ENCODE results near the gene ARID2. TPM values are rescaled to one million over a fixed set of nuclear protein-coding genes. Genes with fewer than 3 reads are reported as not detected.
A peak's percentile ranks its signal among the peaks of the same experiment; 100 is the strongest.

The ARID2 gene
- total and polyA plus RNA-seq, 10 of the 15 experiments (the other 5 are each of a cell fraction or from before 2014, with no cell fraction given): 9.2 to 29.8 (median 20.3) TPM

GRCh38 chr12:45728630-45729232 is 775 bp upstream of the ARID2 start (continued):
- TF ChIP-seq EED (IDR thresholded peaks at IDR 0.05; ENCODE audit: low read depth) (peak; percentile 83), POLR2AphosphoS2 (IDR thresholded peaks at IDR 0.05; ENCODE audit: low read depth, low read length) (no peak; the same call in none of the 2 replicates), NR2C1 (IDR thresholded peaks at IDR 0.05) (peak; percentile 53; the same call in 1 of the 2 replicates), SUZ12 (IDR thresholded peaks at IDR 0.05; ENCODE audit: unreplicated experiment) (no peak), PKNOX1 (IDR thresholded peaks at IDR 0.05) (no peak), STAT1 (conservative IDR thresholded peaks at IDR 0.05) (no peak), FOXK2 (IDR thresholded peaks at IDR 0.05) (no peak), PML (IDR thresholded peaks at IDR 0.05; ENCODE audit: low read length) (peak; percentile 89), MYB (IDR thresholded peaks at IDR 0.05; ENCODE audit: borderline replicate concordance, low read depth, low read length) (peak; percentile 81)

GRCh38 chr12:45730084-45730347 is 510 bp downstream of the ARID2 start:
- RAD21 ChIA-PET (ENCODE audit: unreplicated experiment): interaction anchor here (0.6 to 1.4 kb wide), 6 partner anchors 12 to 569 kb away, joined by 3 to 5 read pairs (median 3); no protein-coding TSS in a partner anchor
- intact Hi-C loops (cut with micrococcal nuclease; ENCODE audit: unreplicated experiment) (no loop called here), in situ Hi-C loops (cut with MboI) (no loop called here)
- no peak for DNase-seq (ENCODE audit: low read depth, low spot score)
- SMC1A ChIA-PET (ENCODE audit: uncharacterized antibody, unreplicated experiment): no interaction called here
- peak overlapping the region; percentile 75 for H3K4me3 ChIP-seq
- H3K27ac ChIP-seq (ENCODE audit: control insufficient read depth, insufficient read depth): peak overlapping the region; percentile 92
- H3K27me3 ChIP-seq (replicated peaks in 1 of 2; ENCODE audit: control insufficient read depth in 2 of 2, insufficient read depth in 2 of 2, low read length in 1 of 2): no peaks in the 10 kb centered on the region
- H2AFZ ChIP-seq (ENCODE audit: control insufficient read depth, low read depth, low read length): peak overlapping the region; percentile 41
- peak overlapping the region; percentile 94 for H3K9ac ChIP-seq (ENCODE audit: control insufficient read depth, insufficient read depth, low read length)
- H4K20me1 ChIP-seq (ENCODE audit: control insufficient read depth, insufficient read depth): no peaks in the 10 kb centered on the region
- peaks cover 72% of the 10 kb centered on the region for H3K79me2 ChIP-seq (ENCODE audit: control insufficient read depth, insufficient read depth, low read length)
- no peak for ATAC-seq
- CTCF ChIA-PET: interaction anchor here (0.7 to 1.5 kb wide), 3 partner anchors 10 to 262 kb away, joined by 3 to 7 read pairs (median 3); no protein-coding TSS in a partner anchor
- H3K36me3 ChIP-seq (ENCODE audit: control insufficient read depth in 2 of 2, insufficient read depth in 2 of 2, low read length in 1 of 2): no peaks in the 10 kb centered on the region
- H3K4me1 ChIP-seq (ENCODE audit: control insufficient read depth, insufficient read depth, low read length): no peaks in the 10 kb centered on the region
- no peak for FAIRE-seq
- POLR2A ChIA-PET: interaction anchor here (0.9 to 1.7 kb wide), 4 partner anchors 12 to 487 kb away, joined by 3 to 8 read pairs (median 3); no protein-coding TSS in a partner anchor
- WGBS (ENCODE audit: insufficient coverage, insufficient replicate concordance, low lambda C conversion rate, missing lambda C conversion rate): 0% methylated on average over 17 of the region's 26 CpGs
- no peaks in the 10 kb centered on the region for H3K9me3 ChIP-seq (replicated peaks; ENCODE audit: control insufficient read depth, insufficient read depth, low read length)
- BruUV-seq (replicated peaks): no TSS peak
- no peak overlapping the region for H3K4me2 ChIP-seq (ENCODE audit: control insufficient read depth, insufficient read depth)
- no peak for TF ChIP-seq RFX5 (IDR thresholded peaks at IDR 0.05; ENCODE audit: low read depth, low read length)
- TF ChIP-seq MEF2B (IDR thresholded peaks at IDR 0.05; ENCODE audit: partially characterized antibody, poor library complexity, severe bottlenecking): no peak
- no peak for TF ChIP-seq ZBTB11 (CRISPR knock-in tag; IDR thresholded peaks at IDR 0.05)
- TF ChIP-seq ASH2L (IDR thresholded peaks at IDR 0.05; ENCODE audit: borderline replicate concordance, low read depth): peak; percentile 82; the same call in 1 of the 2 replicates
- peak in 1 of 2 experiments; percentile 12; a peak in 1 of 4 replicates for TF ChIP-seq BHLHE40 (IDR thresholded peaks at IDR 0.05; ENCODE audit: borderline replicate concordance in 1 of 2, low read depth in 2 of 2, low read length in 1 of 2)
- 0 out of 2 replicates have a peak, but pooled peaks have one; percentile 8 for TF ChIP-seq MXI1 (IDR thresholded peaks at IDR 0.05; ENCODE audit: low read depth, low read length)
- TF ChIP-seq NR2C1 (IDR thresholded peaks at IDR 0.05): peak; percentile 34; the same call in 1 of the 2 replicates
- peak; percentile 58; the same call in 1 of the 2 replicates for TF ChIP-seq NR2F1 (conservative IDR thresholded peaks at IDR 0.05)
- TF ChIP-seq EGR1 (IDR thresholded peaks at IDR 0.05; ENCODE audit: borderline replicate concordance in 1 of 2, low read depth in 2 of 2, low read length in 2 of 2): no peak
- TF ChIP-seq CHD4 (IDR thresholded peaks at IDR 0.05): no peak
- TF ChIP-seq CBFB (IDR thresholded peaks at IDR 0.05; ENCODE audit: low read depth): 0 out of 2 replicates have a peak, but pooled peaks have one; percentile 10
